ENCODE results near the gene TNRC6C. TPM values are rescaled to one million over a fixed set of nuclear protein-coding genes. Genes with fewer than 3 reads are reported as not detected.

TNRC6C gene
- total RNA-seq, 1 donor from 2014 or later, result 16.0 TPM

DNA sequence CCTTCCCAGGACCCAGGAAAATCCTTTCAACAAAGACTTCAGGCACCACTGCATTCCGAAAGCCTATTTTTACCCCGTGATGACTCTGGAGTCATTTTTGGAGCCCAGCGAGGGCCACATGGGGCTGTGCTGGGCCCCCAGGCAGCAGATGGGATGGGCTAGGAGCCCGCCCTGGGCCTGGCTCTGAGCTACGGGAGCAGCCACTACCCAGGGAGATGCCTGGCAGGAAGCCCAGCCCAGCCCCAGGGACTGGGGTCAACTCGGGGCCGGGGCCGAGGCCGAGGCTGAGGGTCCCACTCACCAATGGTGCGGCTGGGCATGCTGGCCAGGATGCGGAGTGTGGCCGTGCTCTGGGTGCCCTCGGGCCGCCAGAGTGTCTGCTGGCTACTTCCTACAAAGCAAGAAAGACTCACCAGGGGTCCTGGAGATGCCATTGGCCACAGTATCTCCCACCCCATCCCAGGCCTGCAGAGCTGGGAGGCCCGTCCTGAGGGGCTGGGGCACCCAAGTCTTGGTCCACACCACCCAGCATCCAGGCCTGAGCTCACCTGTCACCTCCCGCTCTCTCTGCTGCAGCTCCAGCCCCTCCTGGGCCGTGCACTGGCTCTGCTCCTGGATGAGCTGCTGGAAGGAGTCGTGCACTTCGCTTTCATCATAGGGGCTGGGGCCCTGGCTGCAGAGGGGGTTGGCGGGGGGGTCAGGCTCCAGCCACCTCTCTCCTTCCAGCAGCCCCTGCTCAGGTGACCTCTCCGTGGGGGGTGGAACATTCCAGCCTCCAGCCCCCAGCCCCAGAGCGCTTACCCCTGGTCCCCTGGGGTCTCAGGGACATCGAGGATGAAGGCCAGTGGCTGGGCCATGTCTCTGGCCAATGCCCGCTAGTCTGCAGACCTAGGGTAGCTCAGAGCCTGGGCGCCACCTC lies 167.7 kb downstream of the TNRC6C start:
- Mint-ChIP-seq H3K27ac (peak overlapping the region; percentile 78), H3K27me3 (no peaks in the 10 kb centered on the region), H3K4me3 (peak overlapping the region; percentile 91), H3K36me3 (ENCODE audit: low read depth) (peaks cover 55% of the 10 kb centered on the region), H3K9me3 (no peaks in the 10 kb centered on the region), H3K4me1 (peaks cover 63% of the 10 kb centered on the region)
- DNase-seq, result peak; percentile 64
- intact Hi-C loops (cut with micrococcal nuclease), result loop anchor here (5.0 kb wide), 1 partner anchor 231 kb away; no protein-coding TSS in a partner anchor

DNA sequence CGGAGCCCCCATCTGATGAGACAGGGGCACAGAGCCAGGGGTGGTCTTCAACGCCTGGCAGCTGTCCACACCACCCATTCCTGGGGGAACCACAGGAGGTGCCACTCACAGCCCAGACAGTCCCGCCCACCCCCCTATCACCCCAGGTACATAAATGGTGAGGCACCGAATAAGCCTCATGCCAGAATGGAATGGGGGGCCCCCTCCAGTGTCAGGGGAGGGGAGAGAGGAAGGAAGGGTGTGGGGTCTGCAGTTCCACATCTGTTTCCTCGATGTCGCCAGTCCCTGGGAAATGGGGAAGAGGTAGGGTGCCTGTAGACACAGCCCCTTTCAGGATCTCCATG lies 168.4 kb downstream of the TNRC6C start:
- Mint-ChIP-seq H3K27me3 (no peaks in the 10 kb centered on the region), H3K4me3 (peak overlapping the region; percentile 91), H3K27ac (peak overlapping the region; percentile 88), H3K4me1 (peaks cover 57% of the 10 kb centered on the region), H3K9me3 (no peaks in the 10 kb centered on the region), H3K36me3 (ENCODE audit: low read depth) (peaks cover 50% of the 10 kb centered on the region)
- no peak for DNase-seq
- intact Hi-C loops (cut with micrococcal nuclease), result loop anchor here (5.0 kb wide), 1 partner anchor 230 kb away; no protein-coding TSS in a partner anchor

DNA sequence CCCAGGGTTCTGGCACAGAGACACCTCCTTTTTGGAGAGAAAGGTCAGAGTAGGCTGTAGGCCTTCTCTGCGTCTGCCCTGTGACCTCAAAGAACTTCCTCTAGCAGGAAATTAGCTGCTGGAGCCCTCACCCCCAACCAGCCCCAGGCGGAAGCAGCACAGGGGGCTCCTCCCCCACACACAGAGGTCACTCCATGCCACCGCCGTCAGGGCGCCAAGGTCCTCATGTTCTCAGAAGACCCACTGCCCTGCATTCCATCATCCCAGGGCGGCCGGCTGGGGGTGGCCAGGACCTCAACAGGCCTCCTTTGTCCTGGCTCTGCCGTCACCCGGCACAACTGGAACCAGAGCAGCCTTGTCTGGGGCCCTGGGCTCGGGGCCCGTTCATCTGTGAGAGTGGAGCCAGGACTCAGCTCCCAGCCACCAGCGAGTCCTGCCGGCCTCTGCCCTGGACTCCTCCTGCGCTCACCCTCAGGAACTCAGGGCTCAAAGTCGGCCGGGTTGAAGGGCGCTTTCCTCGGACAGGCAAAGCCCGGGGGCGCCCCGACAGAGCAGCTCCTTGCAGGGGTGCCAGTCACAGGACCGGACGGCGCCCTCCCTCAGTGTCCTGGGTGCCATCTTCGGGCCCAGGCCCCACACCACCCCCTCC lies 168.9 kb downstream of the TNRC6C start:
- intact Hi-C loops (cut with micrococcal nuclease), result loop anchor here (5.0 kb wide), 1 partner anchor 230 kb away; no protein-coding TSS in a partner anchor
- DNase-seq, result peak; percentile 92
- Mint-ChIP-seq H3K36me3 (ENCODE audit: low read depth) (peaks cover 48% of the 10 kb centered on the region), H3K27me3 (no peaks in the 10 kb centered on the region), H3K4me3 (peak overlapping the region; percentile 91), H3K9me3 (no peaks in the 10 kb centered on the region), H3K27ac (peak overlapping the region; percentile 88), H3K4me1 (peaks cover 54% of the 10 kb centered on the region)

DNA sequence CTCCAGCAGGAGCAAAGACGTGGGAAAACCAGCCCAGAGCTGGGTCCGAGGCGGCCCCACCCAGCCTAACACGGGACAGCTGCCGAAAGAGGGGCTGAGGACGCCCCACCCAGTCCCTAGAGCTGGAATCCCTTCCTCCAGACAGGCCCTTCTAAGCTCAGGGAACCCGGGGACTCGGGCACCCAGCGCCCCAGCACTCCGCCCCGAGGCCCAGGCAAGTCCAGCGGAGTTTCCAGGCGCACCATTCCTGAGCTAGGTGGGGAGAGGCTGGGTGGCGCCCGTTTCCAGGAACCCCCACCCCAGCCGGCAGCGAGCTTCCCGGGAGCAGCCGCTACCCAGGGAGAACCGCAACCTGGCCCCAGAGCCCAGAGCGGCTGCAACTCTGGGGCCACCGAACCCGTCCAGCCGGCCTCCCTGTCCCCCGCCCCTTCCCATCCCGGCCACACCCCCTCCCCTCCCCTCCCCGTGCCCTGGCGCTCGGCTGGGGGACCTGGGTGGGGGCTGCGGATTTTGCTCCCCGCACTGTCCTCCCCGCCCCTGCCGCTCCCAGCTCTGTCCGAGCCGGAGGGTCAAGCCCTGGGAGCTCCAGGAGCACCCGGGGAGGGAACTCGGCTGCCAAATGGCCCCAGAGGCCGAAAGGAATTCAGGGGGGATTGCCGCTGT lies 169.5 kb downstream of the TNRC6C start:
- peaks cover 46% of the 10 kb centered on the region for H3K36me3 Mint-ChIP-seq (ENCODE audit: low read depth)
- peak; percentile 74 for DNase-seq
- H3K27ac Mint-ChIP-seq, result peak overlapping the region; percentile 88
- peaks cover 53% of the 10 kb centered on the region for H3K4me1 Mint-ChIP-seq
- H3K27me3 Mint-ChIP-seq, result no peaks in the 10 kb centered on the region
- H3K4me3 Mint-ChIP-seq, result peak overlapping the region; percentile 91
- no peaks in the 10 kb centered on the region for H3K9me3 Mint-ChIP-seq
- intact Hi-C loops (cut with micrococcal nuclease), result loop anchor here (5.0 kb wide), 1 partner anchor 229 kb away; no protein-coding TSS in a partner anchor

DNA sequence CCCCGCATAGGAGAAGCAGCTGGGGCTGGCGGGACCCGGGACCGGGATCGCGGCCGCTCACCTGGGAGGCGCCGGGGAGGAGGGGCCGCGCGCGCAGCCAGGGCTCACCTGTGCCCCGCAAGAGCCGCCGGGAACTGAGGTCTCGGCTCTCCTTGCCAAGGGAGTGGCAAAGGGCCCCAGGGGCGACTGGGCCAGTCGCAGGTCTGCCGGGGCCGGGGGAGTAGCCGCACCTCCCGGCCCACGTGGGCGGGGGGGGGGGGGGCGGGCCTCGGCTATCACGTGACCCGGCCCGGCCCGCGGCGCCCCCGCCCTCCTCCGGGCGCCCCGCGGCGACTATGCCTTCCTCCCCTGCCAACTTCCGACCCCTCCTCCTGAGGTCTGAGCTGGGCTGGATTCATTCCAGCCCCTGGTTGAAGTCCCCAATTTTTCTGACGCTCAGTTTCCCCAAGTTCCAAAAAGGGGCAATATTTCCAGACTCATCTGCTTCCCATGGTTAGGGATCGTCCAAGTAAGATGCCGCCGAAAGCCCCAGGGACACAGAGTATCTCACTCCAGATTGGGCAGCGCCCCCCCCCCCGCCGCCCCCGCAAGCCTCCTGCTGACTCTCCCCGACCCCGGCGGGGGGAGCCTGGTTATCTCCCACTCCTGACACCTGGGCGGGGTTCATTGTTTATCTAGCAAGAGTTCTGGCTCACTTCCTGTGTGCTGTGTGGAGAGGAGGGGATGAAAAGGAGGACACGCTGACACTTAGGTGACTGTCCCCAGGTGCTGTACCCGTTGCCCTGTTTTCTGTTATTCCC lies 170.2 kb downstream of the TNRC6C start, which contains the start of gene TMC6:
TSS of gene TMC6 (minus strand) at position 205 of the 800 bp plus-strand sequence. CDS start 1,923 bp downstream, outside the sequence.
- Mint-ChIP-seq H3K9me3 (no peaks in the 10 kb centered on the region), H3K4me1 (peaks cover 52% of the 10 kb centered on the region), H3K27ac (peak within 1 kb of the TSS; percentile 97), H3K4me3 (peak within 1 kb of the TSS; percentile 99), H3K27me3 (no peaks in the 10 kb centered on the region), H3K36me3 (ENCODE audit: low read depth) (peaks cover 46% of the 10 kb centered on the region)
- peak; percentile 91 for DNase-seq
- intact Hi-C loops (cut with micrococcal nuclease), result loop anchor here (5.0 kb wide), 1 partner anchor 229 kb away; no protein-coding TSS in a partner anchor

DNA sequence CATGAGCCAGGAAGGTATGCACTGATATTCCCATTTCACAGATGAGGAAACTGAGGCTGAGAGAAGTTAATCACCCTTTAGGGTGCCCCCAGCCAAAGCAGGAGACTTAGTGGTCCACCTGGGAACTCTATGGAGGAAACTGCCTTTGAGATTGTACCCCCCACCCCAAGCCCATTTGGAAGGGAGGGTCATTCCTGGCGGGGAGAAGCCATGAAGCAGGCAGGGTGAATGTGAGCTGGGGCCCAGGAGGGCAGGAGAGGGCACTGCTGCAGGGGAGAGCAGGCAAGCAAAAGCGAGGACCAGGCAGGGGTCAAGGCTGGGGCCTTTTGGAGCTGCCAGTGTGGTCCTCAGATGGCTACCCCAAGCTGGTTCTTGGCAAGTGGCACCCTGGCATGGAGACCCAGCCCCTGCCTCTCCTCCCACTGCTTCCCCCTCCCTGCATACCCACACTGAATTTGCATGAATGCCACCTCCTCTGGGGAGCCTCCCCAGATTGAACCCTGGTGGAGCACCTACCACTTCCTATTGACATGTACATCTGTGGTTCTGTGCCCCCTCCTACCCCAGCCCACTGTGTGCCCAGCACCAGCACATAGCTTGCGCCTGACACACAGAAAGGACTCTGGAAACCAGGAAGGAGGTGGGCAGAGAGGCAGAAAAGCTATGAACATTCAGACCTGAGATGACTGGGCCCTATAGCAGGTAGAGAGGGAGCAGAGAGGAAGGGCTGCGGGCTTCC lies 171.0 kb downstream of the TNRC6C start:
- peak overlapping the region; percentile 97 for H3K27ac Mint-ChIP-seq
- peak overlapping the region; percentile 99 for H3K4me3 Mint-ChIP-seq
- intact Hi-C loops (cut with micrococcal nuclease), result loop anchor here (1.0 to 5.0 kb wide), 6 partner anchors 11 to 1708 kb away; partner anchors contain the start of genes CBX4, SYNGR2 and TNRC6C
- no peaks in the 10 kb centered on the region for H3K27me3 Mint-ChIP-seq
- H3K9me3 Mint-ChIP-seq, result no peaks in the 10 kb centered on the region
- peaks cover 52% of the 10 kb centered on the region for H3K4me1 Mint-ChIP-seq
- peak; percentile 84 for DNase-seq
- peaks cover 46% of the 10 kb centered on the region for H3K36me3 Mint-ChIP-seq (ENCODE audit: low read depth)

DNA sequence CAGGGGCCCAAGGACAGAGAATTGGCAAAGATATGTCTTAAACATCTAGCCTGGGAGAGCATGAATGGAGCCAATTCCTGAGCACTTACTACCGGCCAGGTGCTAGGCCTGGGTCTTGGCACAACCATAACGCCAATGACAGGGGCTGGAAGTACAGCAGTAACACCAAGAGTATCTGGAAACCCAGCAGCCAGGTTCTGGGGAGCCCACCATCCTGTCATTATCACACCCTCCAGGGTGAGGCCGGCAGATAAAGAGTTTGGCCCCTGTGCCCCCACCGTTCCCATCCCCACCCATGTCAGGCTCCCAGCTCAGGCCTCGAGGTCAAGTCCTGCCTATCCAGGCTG lies 171.6 kb downstream of the TNRC6C start:
- Mint-ChIP-seq H3K27me3 (no peaks in the 10 kb centered on the region), H3K4me1 (peaks cover 52% of the 10 kb centered on the region), H3K27ac (peak overlapping the region; percentile 97), H3K9me3 (no peaks in the 10 kb centered on the region), H3K36me3 (ENCODE audit: low read depth) (peaks cover 48% of the 10 kb centered on the region), H3K4me3 (peak overlapping the region; percentile 99)
- intact Hi-C loops (cut with micrococcal nuclease), result loop anchor here (1.0 to 5.0 kb wide), 5 partner anchors 10 to 1707 kb away; partner anchors contain the start of genes CBX4, SYNGR2 and TNRC6C
- no peak for DNase-seq

DNA sequence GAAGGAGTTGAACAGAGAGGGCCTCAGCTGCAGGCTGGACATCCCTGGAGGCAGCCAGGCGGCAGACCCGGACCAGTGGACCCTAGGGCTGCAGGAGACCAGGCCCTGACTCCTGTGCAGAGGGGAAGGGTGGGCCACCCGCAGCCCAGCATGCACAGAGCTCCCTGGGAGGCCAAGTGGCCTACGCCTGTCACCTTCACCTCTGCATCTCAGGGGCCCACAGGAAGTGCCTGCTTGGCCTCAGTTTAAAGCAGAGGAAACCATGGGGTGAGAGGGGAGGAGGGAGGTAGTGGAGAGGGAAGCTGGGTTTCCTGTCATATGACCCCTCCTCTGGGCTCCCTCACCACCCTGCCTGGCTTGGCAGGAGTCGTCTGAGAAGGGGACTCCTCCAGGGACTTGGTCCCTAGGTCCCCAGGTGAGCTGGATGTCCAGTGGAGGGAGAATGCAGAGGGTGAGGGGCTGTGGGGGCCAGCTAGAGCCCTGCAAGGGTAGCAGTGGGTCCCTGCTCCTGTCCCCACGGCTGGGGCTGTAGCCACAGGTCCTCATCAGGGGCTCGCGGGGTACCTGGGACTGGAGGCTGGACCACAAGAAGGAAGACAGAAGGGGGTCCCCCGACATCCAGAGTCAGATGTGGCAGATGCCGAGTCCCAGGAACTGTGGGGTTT lies 172.1 kb downstream of the TNRC6C start, which contains the start of gene TMC8:
TSS of gene TMC8 (plus strand) at position 335 of the 665 bp plus-strand sequence. CDS start 818 bp downstream, outside the sequence.
- Mint-ChIP-seq H3K9me3 (no peaks in the 10 kb centered on the region), H3K27me3 (no peaks in the 10 kb centered on the region), H3K27ac (peak within 1 kb of the TSS; percentile 97), H3K36me3 (ENCODE audit: low read depth) (peaks cover 50% of the 10 kb centered on the region), H3K4me1 (peaks cover 55% of the 10 kb centered on the region), H3K4me3 (peak within 1 kb of the TSS; percentile 99)
- intact Hi-C loops (cut with micrococcal nuclease), result loop anchor here (1.0 to 5.0 kb wide), 5 partner anchors 10 to 1707 kb away; partner anchors contain the start of genes CBX4, SYNGR2 and TNRC6C
- DNase-seq, result peak; percentile 95

DNA sequence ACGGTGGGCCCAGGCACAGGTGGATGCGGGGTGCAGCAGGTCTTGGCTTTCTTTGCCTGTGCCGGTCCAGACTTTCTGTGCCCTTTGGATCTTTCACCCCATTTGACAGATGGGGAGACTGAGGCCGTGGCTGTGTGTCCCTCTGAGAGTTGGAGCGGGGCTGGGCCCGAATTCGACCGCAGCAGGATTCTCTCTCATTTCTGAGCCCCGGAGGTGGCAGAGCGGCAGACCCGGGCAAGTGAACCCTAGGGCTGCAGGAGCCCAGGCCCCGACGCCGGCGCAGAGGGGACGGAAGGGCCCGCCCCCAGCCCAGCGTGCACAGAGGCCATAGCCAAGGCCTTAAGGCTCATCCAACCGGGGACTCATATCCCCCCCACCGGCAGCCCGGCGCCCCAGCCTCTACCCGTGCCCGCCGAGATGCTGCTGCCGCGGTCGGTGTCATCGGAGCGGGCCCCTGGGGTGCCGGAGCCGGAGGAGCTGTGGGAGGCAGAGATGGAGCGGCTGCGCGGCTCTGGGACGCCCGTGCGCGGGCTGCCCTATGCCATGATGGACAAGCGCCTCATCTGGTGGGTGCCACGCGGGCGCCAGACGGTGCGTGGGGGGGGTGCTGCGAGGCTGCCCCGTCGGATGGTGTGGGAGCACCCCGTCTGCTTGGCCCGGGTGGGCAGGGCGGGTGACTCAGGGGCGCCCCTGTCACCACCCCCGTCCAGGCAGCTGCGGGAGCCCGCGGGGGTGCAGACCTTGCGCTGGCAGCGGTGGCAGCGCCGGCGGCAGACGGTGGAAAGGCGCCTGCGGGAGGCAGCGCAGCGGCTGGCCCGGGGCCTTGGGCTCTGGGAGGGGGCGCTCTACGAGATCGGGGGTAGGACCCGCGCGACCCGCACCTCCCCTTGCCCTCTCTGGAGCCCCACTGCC lies 172.9 kb downstream of the TNRC6C start:
- peaks cover 56% of the 10 kb centered on the region for H3K36me3 Mint-ChIP-seq (ENCODE audit: low read depth)
- H3K4me3 Mint-ChIP-seq, result peak overlapping the region; percentile 99
- H3K4me1 Mint-ChIP-seq, result peaks cover 60% of the 10 kb centered on the region
- H3K9me3 Mint-ChIP-seq, result no peaks in the 10 kb centered on the region
- intact Hi-C loops (cut with micrococcal nuclease), result loop anchor here (1.0 to 5.0 kb wide), 5 partner anchors 10 to 1706 kb away; partner anchors contain the start of genes CBX4, SYNGR2 and TNRC6C
- H3K27ac Mint-ChIP-seq, result peak overlapping the region; percentile 97
- peak; percentile 85 for DNase-seq
- H3K27me3 Mint-ChIP-seq, result no peaks in the 10 kb centered on the region

DNA sequence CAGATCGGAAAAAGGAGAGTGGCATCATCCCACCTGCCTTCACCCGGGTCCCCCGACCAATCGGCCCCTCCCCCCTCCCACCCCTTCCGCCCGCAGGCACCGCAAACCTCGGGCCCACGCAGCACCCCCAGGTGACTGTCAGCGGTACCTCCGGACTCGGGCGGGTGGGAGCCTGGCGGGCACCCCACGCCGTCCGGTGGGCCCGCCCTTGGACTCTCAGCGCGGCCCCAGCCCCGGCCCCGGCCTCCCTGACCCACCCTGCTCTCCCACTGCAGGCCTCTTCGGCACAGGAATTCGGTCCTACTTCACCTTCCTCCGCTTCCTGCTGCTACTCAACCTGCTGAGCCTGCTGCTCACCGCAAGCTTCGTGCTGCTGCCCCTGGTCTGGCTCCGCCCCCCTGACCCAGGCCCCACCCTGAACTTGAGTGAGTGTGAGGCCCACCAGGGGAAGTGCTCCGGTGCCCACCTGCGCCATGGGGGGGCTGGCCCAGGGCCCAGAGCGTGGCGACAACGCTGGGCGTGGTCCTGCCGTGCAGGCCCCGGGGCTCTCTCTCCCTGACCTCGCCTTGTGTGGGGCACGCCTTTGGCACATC lies 173.7 kb downstream of the TNRC6C start:
- DNase-seq, result peak; percentile 91
- peak overlapping the region; percentile 83 for H3K4me3 Mint-ChIP-seq
- intact Hi-C loops (cut with micrococcal nuclease), result loop anchor here (1.0 to 5.0 kb wide), 4 partner anchors 11 to 1705 kb away; partner anchors contain the start of genes CBX4 and SYNGR2
- H3K27ac Mint-ChIP-seq, result peak overlapping the region; percentile 67
- H3K9me3 Mint-ChIP-seq, result no peaks in the 10 kb centered on the region
- H3K4me1 Mint-ChIP-seq, result peaks cover 62% of the 10 kb centered on the region
- peaks cover 59% of the 10 kb centered on the region for H3K36me3 Mint-ChIP-seq (ENCODE audit: low read depth)
- H3K27me3 Mint-ChIP-seq, result no peaks in the 10 kb centered on the region
